Neural cell (in vitro differentiated cells): ENCODE results near the gene BPIFB4. TPM values are rescaled to one million over a fixed set of nuclear protein-coding genes. Genes with fewer than 3 reads are reported as not detected.

Experiments
- H2AFZ ChIP-seq: fragments of 200-600, 300-800 bp; sonication (generic), shearing (Covaris generic); 2 replicates; pipeline ENCODE4 v1.6.0; 2014; ENCODE audit warnings: low read depth, mild to moderate bottlenecking, antibody characterized with exemption, low read length, moderate library complexity
- H3F3A ChIP-seq: fragments of 200-600 bp; shearing (Covaris generic); 2 replicates; pipeline ENCODE4 v1.6.1; 2016; ENCODE audit warnings: mild to moderate bottlenecking, moderate library complexity, mixed read lengths, antibody characterized with exemption, low read length; ENCODE audit not compliant: insufficient read depth, poor library complexity, severe bottlenecking
- H3K27ac ChIP-seq: fragments of 200-600, 300-800 bp; sonication (generic), shearing (Covaris generic); 2 replicates; pipeline ENCODE4 v1.5.1; 2014; ENCODE audit warnings: mild to moderate bottlenecking, low read length, moderate library complexity
- H3K27me3 ChIP-seq: fragments of 300-800, 200-600 bp; sonication (generic), shearing (Covaris generic); 2 replicates; pipeline ENCODE4 v1.6.0; 2014; ENCODE audit warnings: mild to moderate bottlenecking, low read depth, low read length, moderate library complexity; ENCODE audit not compliant: insufficient read depth
- H3K36me3 ChIP-seq: fragments of 300-800, 200-600 bp; sonication (generic), shearing (Covaris generic); 2 replicates; pipeline ENCODE4 v1.5.1; 2014; ENCODE audit warnings: mild to moderate bottlenecking, antibody characterized with exemption, low read length, moderate library complexity; ENCODE audit not compliant: insufficient read depth
- H3K4me2 ChIP-seq: fragments of 300-800, 200-600 bp; sonication (generic), shearing (Covaris generic); 2 replicates; pipeline ENCODE4 v1.6.0; 2014; ENCODE audit warnings: mild to moderate bottlenecking, low read length
- H3K4me3 ChIP-seq: fragments of 300-800, 200-600 bp; sonication (generic), shearing (Covaris generic); 2 replicates; pipeline ENCODE4 v1.5.1; 2014; ENCODE audit warnings: mild to moderate bottlenecking, low read length, moderate library complexity
- H3K79me2 ChIP-seq: fragments of 200-600 bp; shearing (Covaris generic); replicated peaks from 2 replicates; pipeline ENCODE4 v1.6.0; 2014; ENCODE audit warnings: mild to moderate bottlenecking, low read length, moderate library complexity; ENCODE audit not compliant: insufficient read depth
- H3K9ac ChIP-seq: fragments of 300-800, 200-600 bp; sonication (generic), shearing (Covaris generic); 2 replicates; pipeline ENCODE4 v1.6.1; 2016; ENCODE audit warnings: mild to moderate bottlenecking, low read length, mixed read lengths
- H3K9me2 ChIP-seq: fragments of 200-600 bp; shearing (Covaris generic); 2 replicates; pipeline ENCODE4 v1.6.1; 2016; ENCODE audit warnings: mild to moderate bottlenecking, low read length, mixed read lengths; ENCODE audit not compliant: insufficient read depth
- H3K9me3 ChIP-seq: fragments of 200-600, 300-800 bp; sonication (generic), shearing (Covaris generic); 2 replicates; pipeline ENCODE4 v1.6.1; 2016; ENCODE audit warnings: mild to moderate bottlenecking, mixed run types, low read length, moderate library complexity, mixed read lengths
- H4K20me1 ChIP-seq: fragments of 200-600 bp; shearing (Covaris generic); 2 replicates; pipeline ENCODE4 v1.6.1; 2016; ENCODE audit warnings: mild to moderate bottlenecking, mixed run types; ENCODE audit not compliant: insufficient read depth
- CTCF ChIP-seq: fragments of 450-650 bp; IDR thresholded peaks from 2 replicates; pipeline ENCODE4 v1.5.1; 2014; ENCODE audit warnings: antibody characterized with exemption, mild to moderate bottlenecking, moderate library complexity; ENCODE audit not compliant: poor library complexity, severe bottlenecking
- EP300 ChIP-seq: fragments of 450-650 bp; conservative IDR thresholded peaks from 2 replicates; pipeline ENCODE4 v1.6.1; 2014; ENCODE audit warnings: antibody characterized with exemption, mild to moderate bottlenecking, moderate library complexity; ENCODE audit not compliant: poor library complexity, severe bottlenecking
- EZH2 ChIP-seq: fragments of 200-600, 300-800 bp; shearing (Covaris generic), sonication (generic); IDR thresholded peaks from 2 replicates; pipeline ENCODE4 v1.6.1; 2014; ENCODE audit warnings: antibody characterized with exemption, low read length, borderline replicate concordance, mild to moderate bottlenecking; ENCODE audit not compliant: insufficient read depth, poor library complexity, severe bottlenecking
- POLR2AphosphoS5 ChIP-seq: IDR thresholded peaks from 2 replicates; pipeline ENCODE4 v1.6.1; 2012
- RAD21 ChIP-seq: fragments of 450-650 bp; conservative IDR thresholded peaks from 2 replicates; pipeline ENCODE4 v1.6.1; 2014; ENCODE audit warnings: antibody characterized with exemption, mild to moderate bottlenecking, moderate library complexity
- REST ChIP-seq: IDR thresholded peaks from 2 replicates; pipeline ENCODE4 v1.6.1; 2012; ENCODE audit warnings: borderline replicate concordance
- SMC3 ChIP-seq: fragments of 450-650 bp; conservative IDR thresholded peaks from 2 replicates; pipeline ENCODE4 v1.6.1; 2014; ENCODE audit warnings: antibody characterized with exemption, mild to moderate bottlenecking, moderate library complexity; ENCODE audit not compliant: poor library complexity
- TAF1 ChIP-seq: IDR thresholded peaks from 2 replicates; pipeline ENCODE4 v1.6.1; 2012; ENCODE audit warnings: low read depth
- polyA minus RNA-seq: library from RNA; depleted of rRNA, polyadenylated mRNA; stranded (reverse); fragments of >200 nt; gene quantifications from 2 replicates; pipeline ENCODE4 v1.2.3, GENCODE V29; 2014
- polyA plus RNA-seq: library from polyadenylated mRNA; depleted of rRNA; stranded (reverse); fragments of >200 nt; gene quantifications from 2 replicates; pipeline ENCODE4 v1.2.3, GENCODE V29; 2014

Gene BPIFB4
- polyA plus RNA-seq (not detected in 2 replicates), polyA minus RNA-seq (not detected in 2 replicates)

GRCh38 chr20:33079259-33079658 is at the start of gene BPIFB4:
TSS of gene BPIFB4 (plus strand) at chr20:33079643. CDS start at chr20:33081527, 1,884 bp downstream.
- no peaks in the 10 kb centered on the region for H3K79me2 ChIP-seq
- H3K9ac ChIP-seq = no peak within 1 kb of the TSS

GRCh38 chr20:33030076-33030475 is 49.4 kb upstream of the BPIFB4 start:
- H3F3A ChIP-seq = no peaks in the 10 kb centered on the region
- no peaks in the 10 kb centered on the region for H3K79me2 ChIP-seq
- no peaks in the 10 kb centered on the region for H3K9me2 ChIP-seq
- no peak overlapping the region for H3K4me3 ChIP-seq
- H4K20me1 ChIP-seq = no peaks in the 10 kb centered on the region
- no peaks in the 10 kb centered on the region for H3K9me3 ChIP-seq
- H3K9ac ChIP-seq = no peak overlapping the region
- H3K27ac ChIP-seq = no peak overlapping the region
- no peak overlapping the region for H2AFZ ChIP-seq
- no peak overlapping the region for H3K4me2 ChIP-seq
- TF ChIP-seq POLR2AphosphoS5 (no peak), EZH2 (no peak)
- no peaks in the 10 kb centered on the region for H3K36me3 ChIP-seq
- no peaks in the 10 kb centered on the region for H3K27me3 ChIP-seq

More at GRCh38 chr20:33079259-33079658, at the start of gene BPIFB4:
- H3K4me3 ChIP-seq = no peak within 1 kb of the TSS
- no peak within 1 kb of the TSS for H3K27ac ChIP-seq
- no peaks in the 10 kb centered on the region for H4K20me1 ChIP-seq
- no peak within 1 kb of the TSS for H3K4me2 ChIP-seq
- no peaks in the 10 kb centered on the region for H3K9me3 ChIP-seq
- no peaks in the 10 kb centered on the region for H3K27me3 ChIP-seq
- no peaks in the 10 kb centered on the region for H3K36me3 ChIP-seq
- H2AFZ ChIP-seq = no peak within 1 kb of the TSS
- no peaks in the 10 kb centered on the region for H3F3A ChIP-seq
- TF ChIP-seq CTCF (no peak), EP300 (no peak), TAF1 (no peak), SMC3 (no peak)
- no peaks in the 10 kb centered on the region for H3K9me2 ChIP-seq

GRCh38 chr20:33030569-33030968 is 48.9 kb upstream of the BPIFB4 start:
- no peak overlapping the region for H3K4me3 ChIP-seq
- TF ChIP-seq EZH2 (no peak), TAF1 (no peak), SMC3 (no peak), RAD21 (no peak), POLR2AphosphoS5 (no peak), CTCF (no peak), REST (no peak)
- H2AFZ ChIP-seq = no peak overlapping the region
- H3K36me3 ChIP-seq = no peaks in the 10 kb centered on the region
- no peaks in the 10 kb centered on the region for H3K9me2 ChIP-seq
- no peak overlapping the region for H3K9ac ChIP-seq
- no peaks in the 10 kb centered on the region for H3F3A ChIP-seq
- H4K20me1 ChIP-seq = no peaks in the 10 kb centered on the region
- H3K27ac ChIP-seq = no peak overlapping the region
- no peaks in the 10 kb centered on the region for H3K27me3 ChIP-seq
- no peaks in the 10 kb centered on the region for H3K79me2 ChIP-seq
- H3K4me2 ChIP-seq = no peak overlapping the region
- no peaks in the 10 kb centered on the region for H3K9me3 ChIP-seq
